GM21526 (cell line): ENCODE measurements around the gene PERP.
"Not testable (repeated sequence)": the region's sequence is repeated elsewhere in the genome, so short reads cannot be mapped to it uniquely, and the experiment has no call there.

Experiments
- ATAC-seq: cut with Tn5 transposase; IDR thresholded peaks from one replicate; pipeline ENCODE4 v1.9.1; 2021; ENCODE audit warnings: moderate library complexity; ENCODE audit not compliant: unreplicated experiment, low FRiP score

The PERP gene

DNA sequence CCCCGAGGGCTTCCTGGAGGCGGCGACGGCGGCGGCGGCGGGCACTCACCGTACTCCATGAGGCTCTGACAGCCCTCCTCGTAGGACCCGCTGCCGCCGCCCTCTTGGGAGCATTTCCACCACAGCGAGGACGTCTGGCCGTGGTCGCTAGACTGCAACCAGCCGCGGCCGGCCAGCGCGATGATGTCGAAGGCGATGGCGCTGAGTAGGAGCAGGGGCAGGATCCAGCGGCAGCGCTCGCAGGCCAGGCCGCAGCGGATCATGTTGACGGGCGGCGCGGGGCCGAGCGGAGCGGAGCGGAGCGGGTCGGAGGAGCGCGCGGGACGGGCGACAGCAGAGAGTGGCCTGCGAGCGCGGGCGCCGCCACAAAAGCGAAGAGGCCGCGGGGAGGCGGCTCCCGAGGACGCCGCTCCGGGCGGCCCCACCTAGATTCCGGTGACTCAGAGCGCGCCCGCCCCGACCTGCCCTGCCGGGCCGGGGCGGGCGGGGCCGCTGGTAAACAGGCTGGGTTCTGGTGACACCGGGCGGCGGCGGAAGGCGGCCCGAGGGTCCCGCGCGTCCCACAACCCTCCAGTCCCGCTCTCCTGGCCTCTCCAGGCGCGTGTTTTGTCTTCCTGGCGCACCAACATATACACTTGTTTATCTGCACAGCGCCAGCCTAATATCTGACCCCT is at the start of gene PERP:
Gene PERP (minus strand): TSS at position 342 of the 674 bp plus-strand sequence. CDS start 79 bp downstream, at position 263.
- peak; percentile 54 for ATAC-seq

DNA sequence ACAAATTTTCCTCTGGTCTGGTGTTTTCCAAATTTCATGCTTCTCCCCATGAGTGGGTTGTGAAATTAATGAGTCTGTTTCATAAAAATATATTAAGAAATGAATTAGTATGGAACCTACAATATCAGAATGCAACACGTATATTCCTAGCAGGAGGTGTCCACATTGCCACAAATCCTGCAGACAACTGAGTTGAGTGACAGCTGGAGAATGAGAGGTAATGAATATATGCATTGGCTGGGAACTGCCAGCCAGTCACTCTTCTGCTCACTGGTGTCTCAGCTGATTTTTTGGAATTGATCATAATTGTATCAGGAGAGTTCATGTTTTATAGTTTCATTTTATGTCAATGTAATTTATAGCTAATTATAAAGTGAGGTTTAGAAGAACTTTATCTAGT is 48.2 kb upstream of the PERP start:
- ATAC-seq = no peak

DNA sequence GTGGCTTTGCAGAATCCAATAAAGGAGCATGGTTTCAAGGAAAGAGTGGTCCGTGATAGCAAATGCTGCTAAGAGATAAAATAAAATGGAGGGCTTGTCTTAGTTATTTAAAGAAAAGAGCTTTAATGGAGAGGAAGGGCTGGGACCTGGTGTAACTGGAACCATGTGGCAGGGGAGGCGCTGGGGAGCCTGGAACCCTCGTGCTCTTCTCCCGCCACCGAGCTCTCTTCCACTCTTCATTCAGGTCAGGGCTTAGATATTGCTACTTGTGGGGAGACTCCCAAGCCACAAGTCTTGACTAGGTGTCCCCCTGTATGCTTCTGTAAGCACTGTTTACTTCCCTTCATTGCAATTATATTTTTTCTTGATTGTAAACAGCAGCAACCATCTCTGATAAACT is 39.3 kb upstream of the PERP start:
- no peak for ATAC-seq

DNA sequence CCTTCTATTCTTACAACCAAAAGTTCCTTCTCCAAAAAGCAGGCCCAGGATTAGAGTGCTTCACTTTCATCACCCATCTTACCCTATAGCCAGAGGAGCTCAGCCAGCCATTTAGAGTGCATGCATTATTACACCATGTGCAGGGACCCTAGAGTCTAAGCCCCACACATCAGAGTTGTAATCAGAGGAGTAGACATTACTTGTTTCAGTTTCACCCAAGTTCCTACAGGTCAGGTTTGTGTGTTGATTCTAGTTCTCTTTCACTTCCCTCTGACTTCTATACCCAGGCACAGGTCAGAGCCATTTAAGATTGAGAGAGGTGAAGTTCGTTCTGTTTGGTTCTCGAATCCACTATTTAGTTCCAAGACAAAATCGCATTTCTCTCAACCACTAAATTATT is 38.2 kb upstream of the PERP start:
- peak; percentile 96 for ATAC-seq

DNA sequence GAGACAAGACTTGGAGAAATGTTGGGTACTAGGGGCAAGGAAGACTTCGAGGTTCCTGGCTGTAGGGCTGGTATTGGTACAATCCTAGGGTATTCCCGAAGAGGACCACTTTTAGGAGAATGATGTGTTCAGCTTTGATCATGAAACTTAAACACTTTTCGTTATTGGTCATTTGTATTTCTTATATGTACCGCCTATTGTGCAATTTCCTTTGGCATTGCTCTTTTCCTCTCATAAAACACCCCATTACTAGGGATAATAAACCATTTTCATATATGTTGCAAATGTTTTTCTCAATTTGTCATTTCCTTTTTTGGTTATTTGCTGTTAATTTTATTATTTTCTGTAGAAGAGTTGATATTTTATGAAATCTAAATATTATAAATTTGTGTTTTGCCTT is 35.6 kb upstream of the PERP start:
- ATAC-seq = no peak

DNA sequence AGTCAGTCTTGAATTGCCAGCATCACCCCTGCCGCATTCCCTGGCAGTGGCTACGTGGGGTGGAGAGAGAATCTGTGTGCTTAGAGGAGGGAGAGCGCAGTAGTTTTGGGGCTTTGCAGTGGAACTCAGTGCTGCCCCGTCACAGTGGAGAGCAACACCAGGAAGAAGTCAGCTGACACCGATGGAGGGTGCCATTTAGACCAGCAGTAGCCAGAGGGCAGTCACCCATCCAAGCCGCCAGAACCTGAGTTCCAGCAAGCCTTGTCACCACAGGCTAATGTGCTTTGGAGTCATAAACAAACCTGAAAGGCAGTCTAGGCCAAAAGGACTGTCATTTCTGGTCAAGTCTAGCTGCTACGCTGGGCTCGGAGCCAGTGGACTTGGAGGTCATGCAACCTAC is 22.0 kb upstream of the PERP start:
- ATAC-seq = no peak

DNA sequence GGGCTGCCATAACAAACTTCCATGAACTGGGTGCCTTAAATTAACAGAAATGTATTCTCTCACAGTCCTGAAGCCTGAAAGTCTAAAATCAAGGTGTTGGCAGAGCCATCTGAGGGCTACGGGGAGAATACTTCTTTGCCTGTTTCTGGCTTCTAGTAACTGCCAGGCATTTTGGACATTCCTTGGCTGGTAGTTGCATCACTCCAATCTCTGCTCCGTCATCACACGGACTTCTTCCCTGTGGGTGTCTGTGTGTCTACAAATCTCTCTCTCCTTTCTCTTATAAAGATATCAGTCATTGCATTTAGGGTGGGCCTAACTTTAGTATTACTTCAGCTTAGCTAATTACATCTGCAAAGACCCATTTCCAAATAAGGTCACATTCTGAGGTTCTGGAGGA is 20.9 kb upstream of the PERP start:
- ATAC-seq = no peak

DNA sequence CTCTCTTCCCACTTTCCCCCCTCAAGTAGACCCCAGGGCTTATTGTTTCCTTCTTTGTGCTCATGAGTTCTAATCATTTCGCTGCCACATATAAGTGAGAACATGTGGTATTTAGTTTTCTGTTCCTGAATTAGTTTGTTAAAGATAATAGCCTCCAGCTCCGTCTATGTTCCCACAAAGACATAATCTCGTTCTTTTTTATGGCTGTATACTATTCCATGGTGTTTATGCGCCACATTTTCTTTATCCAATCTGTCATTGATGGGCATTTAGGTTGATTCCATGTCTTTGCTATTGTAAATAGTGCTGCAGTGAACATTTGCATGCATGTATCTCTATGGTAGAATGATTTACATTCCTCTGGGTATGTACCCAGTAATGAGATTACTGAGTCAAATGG is 16.9 kb upstream of the PERP start:
- no peak for ATAC-seq

DNA sequence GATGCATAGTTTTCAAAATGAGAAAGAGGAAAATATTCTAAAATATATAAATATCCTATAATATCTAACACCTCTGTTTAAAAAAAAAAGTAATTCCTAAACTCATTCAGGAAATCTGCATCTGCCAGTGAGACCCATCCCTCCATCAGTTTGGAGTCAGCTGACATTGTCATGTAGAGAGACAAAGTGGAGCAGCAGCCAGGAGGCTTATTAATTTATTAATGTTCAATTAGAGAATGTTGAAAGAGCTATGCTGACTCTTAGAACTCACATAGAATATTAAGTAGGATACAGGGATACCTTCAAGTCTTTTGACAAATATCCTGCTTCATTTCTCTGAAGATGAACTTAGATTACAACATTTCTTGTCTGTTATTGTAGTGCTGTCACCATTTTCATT is 12.8 kb upstream of the PERP start:
- ATAC-seq = no peak

DNA sequence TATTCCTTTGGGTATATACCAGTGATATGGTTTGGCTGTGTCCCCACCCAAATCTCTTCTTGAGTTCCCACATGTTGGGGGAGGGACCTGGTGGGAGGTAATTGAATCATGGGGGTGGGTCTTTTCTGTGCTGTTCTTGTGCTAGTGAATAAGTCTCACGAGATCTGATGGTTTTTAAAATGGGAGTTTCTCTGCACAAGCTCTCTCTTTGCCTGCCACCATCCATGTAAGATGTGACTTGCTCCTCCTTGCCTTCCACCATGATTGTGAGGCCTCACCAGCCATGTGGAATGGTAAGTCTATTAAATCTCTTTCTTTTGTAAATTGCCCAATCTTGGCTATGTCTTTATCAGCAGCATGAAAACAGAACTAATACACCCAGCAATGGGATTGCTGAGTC is 12.0 kb upstream of the PERP start:
- not testable (repeated sequence) for ATAC-seq

DNA sequence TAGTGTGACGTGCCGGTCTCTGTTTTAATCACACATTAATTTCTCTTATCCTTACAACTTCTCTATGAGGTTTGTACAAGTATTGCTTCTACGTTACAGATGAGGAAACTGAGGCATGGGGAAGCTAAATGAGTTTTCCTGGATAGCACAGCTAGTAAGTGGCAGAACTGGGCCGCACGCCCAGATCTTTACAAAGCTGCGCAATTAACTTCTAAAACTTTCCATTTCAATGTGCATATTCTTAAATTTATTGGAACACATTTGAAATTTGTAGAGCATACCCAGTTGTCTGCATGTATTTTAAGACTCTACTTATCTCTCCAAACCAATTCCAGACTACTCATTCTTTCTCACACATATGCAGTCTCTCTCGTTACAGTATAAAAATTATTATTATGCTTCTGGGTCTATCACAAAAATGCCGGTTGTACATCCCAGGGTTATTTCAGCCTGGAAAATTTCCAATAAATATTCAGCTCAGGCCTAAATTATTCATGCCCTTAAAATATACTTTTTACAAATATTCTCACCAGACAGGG is 10.2 kb upstream of the PERP start:
- no peak for ATAC-seq

DNA sequence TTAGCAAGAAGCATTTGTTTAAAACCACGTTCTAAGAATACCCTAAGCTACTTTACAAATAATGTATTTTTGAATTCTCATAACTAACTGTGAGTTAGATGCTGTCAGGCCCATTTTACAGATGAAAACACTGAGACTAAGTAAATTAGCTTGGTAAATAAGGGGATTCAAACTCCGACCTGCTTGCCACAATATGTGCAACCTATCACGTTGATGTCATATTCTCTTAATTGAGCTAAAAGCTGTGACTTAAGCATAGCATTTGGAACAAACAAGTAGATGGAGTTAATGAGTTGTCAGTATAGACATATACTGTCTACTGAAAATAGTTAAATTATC is 9.4 kb upstream of the PERP start:
- no peak for ATAC-seq

DNA sequence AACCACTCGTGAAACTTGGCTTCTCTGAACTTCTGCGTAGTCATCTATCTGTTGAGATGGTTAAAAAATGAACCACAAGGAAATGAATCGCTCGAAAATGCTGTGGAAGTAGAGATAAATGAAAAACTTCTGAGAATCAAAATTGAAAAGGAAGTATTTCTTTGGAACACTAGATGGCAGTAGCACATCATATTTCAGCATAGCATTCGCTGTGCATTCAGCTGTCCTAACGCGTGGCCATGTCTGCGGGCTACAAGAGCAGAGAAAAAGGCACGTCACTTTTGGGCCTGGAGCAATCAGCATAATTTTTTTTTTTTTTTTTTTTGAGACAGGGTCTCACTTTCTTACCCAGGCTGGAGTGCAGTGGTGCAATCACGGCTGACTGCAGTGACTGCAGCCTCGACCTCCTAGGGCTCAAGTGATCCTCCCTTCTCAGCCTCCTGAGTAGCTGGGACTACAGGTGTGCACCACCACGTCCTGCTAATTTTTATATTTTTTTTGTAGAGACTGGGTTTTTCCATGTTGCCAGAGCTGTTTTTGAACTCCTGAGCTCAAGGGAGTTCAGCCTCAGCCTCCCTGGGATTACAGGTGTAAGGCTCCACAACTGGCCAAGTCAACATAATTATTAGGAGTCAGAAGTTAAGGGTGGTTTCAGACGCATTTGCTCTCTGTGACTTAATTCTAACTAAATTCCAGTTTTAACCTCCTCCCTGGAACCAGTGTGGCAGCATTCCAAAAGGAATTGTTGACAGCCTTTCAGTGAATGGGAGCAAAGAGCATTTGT is 8.8 kb upstream of the PERP start:
- ATAC-seq = peak; percentile 64

DNA sequence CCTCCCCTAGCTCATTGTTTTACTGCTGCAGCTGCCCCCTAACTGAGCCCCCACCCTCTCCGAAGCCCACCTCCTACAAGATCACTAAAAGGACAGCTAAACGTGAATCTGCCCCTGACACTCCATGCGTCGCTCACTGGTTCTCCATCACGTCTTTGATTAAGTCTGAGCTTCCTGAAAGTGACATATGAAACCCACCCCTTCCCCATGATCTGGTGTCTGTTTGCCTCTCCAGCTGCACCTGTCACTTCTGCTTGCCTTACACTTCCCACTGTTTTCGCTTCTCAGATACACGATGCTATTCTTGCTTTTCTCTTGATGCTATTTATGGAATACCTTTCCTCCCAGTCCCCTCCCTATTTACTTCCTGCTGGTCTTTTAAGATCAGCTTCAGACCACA is 8.0 kb upstream of the PERP start:
- no peak for ATAC-seq

DNA sequence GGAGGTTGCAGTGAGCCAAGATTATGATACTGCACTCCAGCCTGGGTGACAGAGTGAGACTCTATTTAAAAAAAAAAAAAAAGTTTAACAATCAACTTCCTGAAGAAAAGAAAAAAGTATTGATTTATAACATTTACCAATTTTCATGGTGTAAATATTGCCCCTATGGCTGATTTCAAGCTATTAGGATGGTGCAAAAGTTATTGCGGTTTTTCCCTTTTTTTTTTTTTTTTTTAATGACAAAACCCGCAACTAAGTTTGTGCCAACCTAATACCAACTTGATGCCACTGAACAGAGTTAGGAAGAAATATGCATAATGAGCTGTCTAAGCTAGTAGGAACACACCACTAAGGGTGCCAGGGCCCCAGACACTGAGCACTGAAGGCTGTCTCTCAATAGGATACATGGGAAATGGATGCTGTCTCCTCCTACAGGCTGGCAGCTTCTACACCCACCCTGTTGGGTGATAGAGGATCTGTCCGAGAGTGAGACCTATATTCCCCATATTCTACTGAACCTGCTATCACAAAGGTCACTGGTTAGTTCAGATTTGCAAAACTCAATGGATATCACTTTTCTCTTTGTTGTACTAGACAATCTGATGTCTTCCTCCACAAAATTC is 6.5 kb upstream of the PERP start:
- no peak for ATAC-seq

DNA sequence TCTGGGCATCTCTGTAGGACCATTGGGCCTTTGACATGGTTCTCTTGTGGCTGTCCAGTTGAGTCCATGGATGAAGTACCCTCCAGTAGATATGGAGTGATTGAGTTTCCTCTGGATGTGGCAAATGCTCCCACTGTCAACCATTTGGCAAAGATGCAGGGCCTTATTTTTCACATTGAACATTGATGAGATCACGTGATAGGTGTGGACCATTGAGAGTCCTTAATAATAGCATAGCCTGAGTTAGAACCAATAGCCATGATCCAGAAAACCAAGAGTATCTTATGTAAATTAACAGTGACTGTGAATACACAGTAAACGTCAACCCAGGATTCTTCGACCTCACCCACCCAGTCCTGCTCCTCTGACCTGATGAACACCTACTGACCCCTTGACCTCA is 3.0 kb upstream of the PERP start:
- ATAC-seq = no peak

DNA sequence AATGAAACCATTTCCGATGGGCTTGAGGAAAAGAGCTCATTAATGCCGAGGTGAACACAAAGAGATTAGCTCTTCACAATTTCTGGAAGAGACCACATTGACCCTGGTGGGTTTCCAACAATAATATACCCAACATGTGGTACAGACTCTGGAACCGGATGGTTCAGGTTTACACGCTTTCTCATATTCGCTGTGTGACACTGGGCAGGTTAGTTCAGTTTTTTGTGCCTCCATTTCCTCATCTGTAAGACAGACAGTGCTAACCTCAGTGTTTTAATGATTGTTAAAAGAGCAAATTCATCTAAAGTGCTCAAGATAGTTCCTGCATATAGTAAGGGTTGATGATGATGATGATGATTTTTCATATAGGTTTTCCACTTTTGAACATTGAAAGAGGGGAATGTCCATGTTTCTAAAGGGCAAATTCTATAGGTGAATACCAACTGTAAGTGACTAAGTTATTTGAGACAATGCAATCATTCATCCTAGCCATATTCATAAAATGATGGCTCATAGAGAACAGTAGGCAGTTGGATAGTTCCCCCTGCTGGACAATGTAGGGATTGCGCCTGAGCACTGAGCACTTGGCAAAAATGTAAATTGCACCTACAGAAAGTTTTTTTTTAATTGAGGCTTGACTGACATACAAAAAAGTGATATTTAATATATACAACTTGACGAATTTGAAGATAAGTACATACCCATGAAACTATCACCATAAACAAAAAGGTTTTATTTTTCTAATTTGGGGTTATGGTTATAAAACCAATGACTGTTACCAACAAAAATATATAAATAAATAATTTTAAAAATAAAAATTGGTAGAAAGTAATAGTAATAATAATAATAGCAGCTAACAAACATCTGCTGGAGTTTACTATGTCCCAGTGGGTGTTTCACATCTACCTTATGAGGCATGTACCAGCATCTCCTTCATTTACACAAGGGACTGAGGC is 2.1 kb upstream of the PERP start:
- peak; percentile 60 for ATAC-seq

DNA sequence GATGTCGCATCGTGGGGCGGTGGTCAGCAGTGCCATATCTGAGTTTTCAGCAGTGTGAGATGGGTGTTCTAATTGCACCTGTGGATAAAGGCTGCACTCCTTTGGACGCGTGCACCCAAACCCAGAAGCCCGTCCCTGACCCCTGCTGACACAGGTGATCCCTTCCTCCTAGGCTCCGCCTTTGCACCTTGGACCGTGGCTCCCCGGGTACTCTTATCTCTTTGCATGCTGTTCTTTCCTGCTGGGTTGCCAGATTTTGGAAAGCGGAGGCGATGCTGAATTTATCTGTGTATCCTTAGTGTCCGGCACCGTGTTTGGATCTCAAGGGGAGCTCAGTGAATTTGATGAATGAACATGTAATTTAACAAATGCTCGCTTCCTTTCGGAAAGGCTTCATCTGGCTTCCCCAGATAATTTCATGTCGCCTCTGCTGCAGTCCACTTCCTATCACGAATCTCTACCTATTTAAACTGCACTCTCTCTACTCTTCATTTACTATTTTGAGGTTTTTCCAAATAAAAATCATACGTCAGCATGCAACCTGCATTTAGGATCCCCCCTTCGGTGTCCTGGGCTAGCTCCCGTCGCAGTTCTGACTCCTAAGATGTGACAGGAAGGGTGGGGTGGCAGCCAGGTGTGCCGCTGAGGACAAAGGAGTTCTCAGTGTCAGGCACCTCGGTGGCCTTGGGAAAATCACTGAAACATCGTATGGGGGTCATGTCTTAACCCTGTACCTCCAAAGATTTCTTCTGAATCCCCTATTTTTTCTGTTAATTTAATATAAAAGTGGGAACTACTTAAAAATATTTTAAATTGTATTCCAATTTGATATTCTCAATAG is 753 bp upstream of the PERP start:
- no peak for ATAC-seq

DNA sequence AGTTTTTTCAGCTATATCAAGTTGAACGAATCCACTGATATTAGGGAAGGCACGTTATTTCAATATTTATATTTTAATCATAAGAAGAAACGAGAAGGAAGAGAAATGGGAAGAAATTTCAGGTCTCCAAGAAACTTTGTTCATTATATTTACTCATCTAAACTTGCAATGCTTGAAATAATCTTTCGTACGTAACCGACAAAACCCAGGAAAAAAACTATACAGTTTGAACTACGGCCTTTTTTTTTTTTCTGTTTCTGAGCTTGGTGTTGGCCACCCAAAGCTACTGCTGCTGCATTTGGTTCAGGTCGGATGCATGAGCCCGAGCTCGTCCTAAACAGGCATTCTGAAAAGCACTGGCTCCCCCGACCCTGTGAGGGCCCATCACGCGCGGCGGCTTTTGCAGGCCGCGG is 548 bp downstream of the PERP start:
- peak; percentile 12 for ATAC-seq
